ENCODE results near the gene ARL10.

DNA sequence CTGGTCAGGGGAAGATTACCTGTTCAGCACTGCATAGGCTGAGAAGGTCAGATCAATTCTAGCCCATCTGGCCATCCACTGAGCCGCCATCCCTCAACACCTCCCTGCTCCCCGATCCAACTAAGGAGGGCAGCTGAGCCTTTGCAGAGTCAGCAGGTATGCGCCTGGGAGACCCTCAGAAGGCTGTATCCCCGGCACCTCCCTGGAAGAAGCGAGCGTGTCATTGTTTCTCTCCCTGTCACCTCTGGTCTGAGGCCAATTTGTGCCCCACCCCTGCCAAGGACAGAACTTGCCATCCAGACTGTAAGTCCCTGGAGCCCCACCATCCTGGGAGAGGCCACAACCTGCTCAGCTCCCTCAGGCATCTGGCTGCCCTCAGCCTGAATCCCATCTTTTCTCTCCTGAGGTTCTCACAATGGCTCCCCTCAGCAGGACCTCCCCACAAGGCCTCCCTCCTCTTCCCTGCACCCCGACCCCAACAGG is 48.5 kb downstream of the ARL10 start:
- TF ChIP-seq, protein P1, sequence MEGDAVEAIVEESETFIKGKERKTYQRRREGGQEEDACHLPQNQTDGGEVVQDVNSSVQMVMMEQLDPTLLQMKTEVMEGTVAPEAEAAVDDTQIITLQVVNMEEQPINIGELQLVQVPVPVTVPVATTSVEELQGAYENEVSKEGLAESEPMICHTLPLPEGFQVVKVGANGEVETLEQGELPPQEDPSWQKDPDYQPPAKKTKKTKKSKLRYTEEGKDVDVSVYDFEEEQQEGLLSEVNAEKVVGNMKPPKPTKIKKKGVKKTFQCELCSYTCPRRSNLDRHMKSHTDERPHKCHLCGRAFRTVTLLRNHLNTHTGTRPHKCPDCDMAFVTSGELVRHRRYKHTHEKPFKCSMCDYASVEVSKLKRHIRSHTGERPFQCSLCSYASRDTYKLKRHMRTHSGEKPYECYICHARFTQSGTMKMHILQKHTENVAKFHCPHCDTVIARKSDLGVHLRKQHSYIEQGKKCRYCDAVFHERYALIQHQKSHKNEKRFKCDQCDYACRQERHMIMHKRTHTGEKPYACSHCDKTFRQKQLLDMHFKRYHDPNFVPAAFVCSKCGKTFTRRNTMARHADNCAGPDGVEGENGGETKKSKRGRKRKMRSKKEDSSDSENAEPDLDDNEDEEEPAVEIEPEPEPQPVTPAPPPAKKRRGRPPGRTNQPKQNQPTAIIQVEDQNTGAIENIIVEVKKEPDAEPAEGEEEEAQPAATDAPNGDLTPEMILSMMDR (IDR thresholded peaks at IDR 0.05) = no peak
- TF ChIP-seq EP300 (IDR thresholded peaks at IDR 0.05) = no peak
- TF ChIP-seq POLR2A (IDR thresholded peaks at IDR 0.05) = no peak
